ENCODE measurements around the gene DIAPH2. TPM values are rescaled to one million over a fixed set of nuclear protein-coding genes. Genes with fewer than 3 reads are reported as not detected.
"Not testable (repeated sequence)": the region's sequence is repeated elsewhere in the genome, so short reads cannot be mapped to it uniquely, and the experiment has no call there.

The DIAPH2 gene
- polyA plus RNA-seq, 1 donor = 9.5 TPM

DNA sequence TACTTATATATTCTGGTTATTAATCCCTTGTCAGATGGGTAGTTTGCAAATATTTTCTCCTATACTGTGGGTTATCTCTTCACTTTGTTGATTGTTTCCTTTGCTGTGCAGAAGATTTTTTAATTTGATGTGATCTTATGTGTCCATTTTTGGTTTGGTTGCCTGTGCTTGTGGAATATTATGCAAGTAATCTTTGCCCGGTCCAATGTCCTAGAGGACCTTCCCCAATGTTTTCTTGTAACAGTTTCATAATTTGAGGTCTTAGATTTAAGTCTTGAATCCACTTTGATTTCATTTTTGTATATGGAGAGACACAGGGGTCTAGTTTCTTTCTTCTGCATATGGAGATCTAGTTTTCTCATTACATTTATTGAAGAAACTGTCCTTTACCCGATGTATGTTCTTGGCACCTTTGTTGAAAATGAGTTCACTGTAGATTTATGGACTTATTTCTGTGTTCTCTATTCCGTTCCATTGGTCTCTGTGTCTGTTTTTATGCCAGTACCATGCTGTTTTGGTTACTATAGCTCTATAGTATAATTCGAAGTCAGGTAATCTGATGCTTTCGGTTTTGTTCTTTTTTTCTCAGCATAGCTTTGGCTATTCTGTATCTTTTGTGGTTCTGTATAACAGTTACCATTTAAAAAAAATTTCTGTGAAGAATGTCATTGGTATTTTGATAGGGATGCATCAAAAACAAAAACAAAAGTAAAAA is 34.7 kb downstream of the DIAPH2 start:
- no peak for DNase-seq

DNA sequence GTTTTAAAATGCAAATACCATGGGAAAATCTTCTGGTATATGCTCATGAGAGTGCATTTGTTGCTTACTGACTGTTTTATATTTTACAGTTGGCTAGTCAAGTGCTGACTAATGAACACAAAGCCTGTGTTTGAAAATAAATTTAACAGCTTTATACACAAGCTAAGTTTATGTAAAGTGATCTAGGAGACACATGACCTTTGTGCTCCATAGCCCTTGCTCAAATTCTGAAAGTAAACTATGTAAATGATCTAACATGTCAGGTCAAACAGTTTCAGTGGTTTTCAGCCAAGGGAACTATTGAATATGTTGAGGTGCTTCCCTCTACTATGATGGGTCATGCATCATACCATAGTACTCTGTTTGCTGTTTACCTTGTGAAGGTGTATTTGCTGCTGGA is 36.7 kb downstream of the DIAPH2 start:
- no peak for DNase-seq

DNA sequence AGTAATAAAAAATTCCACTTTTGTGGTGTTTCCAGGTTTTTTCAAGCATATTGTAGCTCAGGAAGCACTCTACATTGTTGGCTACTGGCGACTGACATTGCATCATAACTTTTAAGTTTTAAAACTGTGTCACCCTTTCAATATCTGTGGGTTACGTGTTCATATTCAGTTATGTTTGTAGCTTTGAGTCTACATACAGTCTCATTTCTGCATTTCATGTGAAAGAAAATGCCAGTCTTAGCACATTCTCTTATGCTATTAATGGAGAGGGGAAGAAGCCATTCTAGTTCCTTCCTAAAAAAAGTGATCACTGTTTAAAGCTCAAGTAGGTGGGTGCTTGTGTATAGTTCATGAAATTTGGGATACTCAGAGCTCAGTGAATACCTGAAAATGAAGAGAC is 38.1 kb downstream of the DIAPH2 start:
- DNase-seq = no peak

DNA sequence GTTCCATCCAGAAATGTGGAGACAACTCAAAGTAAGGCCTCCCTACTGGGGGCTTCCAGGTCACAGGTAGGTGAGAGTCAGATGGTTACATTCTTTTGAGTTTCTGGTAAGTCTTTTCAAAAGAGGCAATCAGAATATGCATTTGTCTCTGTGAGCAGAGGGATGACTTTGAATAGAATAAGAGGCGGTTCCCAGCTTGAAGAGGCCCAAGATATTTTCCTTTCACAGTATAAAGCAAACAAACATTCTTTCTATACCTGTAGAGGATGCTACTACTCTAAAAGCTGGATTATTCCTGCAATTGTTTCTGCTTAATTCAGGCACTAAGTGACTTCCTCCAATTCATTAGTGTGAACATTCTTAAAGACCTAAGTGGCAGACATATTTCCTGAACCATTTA is 44.4 kb downstream of the DIAPH2 start:
- DNase-seq = no peak

DNA sequence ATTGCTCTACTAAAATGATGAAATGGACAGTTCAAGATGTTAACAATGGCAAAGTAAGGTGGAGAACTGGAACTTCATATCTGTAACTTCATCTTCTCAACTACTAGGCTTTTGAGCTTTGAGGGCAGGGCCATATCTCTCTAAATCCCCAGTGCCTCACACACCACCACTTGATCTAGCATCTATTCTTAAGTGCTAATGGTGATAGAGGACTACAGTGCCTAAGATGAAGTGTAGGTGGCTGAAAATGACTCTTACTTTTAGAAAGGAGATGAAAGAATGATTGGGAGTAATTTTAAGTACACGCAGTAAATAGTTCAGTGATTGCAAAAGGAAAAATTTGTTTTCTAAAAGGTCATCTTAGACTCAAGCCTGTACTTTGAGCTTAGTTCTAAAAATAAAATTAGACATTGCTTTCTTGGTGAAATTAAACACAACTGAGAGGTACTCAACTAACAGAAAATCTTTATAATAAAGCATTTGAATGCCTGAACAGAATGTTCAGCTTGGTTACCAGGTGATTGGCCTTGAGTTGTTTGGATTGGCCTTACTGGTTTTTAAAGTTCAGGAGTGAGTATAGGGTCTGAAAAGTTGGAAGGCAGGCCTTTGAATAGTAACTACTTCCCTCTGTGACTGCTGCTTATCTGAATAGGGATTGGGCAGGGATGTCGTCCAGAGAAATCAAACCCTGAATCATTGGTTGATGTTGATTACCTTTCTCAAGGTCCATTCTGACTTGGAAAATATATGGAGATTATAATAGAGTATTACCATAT is 45.4 kb downstream of the DIAPH2 start:
- DNase-seq = no peak

DNA sequence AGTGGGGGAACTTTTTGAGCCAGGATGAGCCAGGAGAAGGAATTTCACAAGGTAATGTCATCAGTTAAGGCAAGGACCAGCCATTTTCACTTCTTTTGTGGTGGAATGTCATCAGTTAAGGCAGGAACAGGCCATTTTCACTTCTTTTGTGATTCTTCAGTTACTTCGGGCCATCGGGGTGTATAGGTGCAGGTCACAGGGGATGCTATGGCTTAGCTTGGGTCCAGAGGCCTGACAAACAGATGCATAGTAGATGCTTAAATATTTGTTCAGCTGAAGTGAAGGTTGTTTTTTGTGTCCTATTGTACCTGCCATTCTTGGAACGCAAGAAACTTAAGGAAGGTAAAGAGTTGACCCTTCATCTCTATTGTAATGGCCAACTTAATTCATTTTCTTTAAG is 46.4 kb downstream of the DIAPH2 start:
- DNase-seq = not testable (repeated sequence)

DNA sequence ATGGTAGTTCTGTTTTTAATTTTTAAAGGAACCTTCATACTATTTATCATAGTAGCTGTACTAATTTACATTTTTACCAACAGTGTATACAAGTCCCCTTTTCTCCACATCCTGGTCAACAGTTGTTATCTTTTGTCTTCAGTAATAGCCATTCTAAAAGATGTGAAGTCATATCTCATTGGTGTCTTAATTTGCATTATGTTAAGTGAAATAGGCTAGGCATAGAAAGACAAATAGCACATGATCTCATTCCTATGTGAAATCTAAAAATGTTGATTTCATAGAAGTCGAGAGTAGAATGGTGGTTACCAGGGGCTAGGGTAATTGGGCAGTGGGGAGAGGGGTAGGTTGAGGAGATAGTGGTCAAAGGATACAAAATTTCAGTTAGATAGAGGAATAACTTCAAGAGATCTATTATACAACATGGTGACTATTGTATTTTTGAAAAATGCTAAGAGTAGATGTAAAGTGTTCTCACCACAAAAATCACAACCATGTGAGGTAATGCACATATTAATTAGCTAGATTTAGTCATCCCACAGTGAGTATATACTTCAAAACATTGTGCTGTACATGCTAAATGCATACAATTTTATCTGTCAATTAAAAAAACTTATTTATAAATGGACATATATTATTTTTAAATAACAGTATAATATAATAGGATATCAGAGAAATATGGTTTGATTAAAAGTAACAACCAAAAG is 58.9 kb downstream of the DIAPH2 start:
- DNase-seq = no peak

DNA sequence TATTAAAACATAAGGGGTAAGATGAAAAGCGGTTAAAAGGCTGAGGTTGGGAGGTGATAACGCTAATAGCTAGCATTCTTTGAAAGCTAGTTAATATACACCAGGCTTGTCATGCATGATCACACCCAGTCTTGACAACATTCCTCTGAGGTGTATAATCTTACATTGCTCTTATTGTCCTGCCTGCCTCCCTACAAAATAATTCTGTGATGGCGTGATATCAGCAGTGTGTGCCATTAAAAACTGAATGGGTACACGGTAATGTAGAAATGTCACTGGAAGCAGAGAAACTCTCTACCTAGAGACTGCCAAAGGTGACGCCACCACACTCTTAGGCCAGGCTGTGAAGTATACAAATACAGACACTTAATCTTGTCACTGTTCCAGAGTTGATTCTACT is 68.1 kb downstream of the DIAPH2 start:
- no peak for DNase-seq

DNA sequence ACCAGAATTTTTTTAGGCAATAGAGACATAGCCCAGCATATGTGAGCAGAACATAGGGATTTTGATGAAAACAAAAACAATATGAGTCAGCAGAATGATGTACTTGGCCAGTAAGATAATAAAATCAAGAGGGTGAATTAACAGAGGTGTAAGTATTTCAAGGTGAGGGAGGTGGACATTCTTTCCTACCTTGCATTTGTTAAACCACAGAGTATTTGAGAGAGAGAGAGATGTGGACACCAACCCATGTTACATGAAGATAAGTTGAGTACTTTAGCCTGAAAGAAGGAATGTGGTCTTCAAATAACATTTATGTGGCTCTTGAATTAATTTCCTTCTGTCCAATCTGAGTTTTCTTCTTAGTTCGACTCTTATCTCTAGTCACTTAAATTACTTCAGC is 68.6 kb downstream of the DIAPH2 start:
- no peak for DNase-seq

DNA sequence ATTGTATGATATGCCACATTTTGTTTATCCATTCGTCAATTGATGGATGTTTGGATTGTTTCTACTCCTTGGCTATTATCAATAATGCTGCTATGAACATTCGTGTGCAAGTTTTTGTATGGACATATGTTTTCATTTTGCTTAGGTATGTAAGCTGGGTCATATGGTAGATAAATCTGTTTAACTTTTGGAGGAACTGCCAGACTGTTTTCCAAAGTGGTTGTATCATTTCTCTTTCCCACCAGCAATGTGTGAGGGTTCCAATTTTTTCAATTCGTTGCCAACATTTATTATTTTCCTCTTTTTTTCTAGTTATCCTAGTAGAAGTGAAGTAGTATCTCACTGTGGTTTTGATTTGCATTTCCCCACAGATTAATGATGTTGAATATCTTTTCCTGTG is 71.8 kb downstream of the DIAPH2 start:
- DNase-seq = no peak

DNA sequence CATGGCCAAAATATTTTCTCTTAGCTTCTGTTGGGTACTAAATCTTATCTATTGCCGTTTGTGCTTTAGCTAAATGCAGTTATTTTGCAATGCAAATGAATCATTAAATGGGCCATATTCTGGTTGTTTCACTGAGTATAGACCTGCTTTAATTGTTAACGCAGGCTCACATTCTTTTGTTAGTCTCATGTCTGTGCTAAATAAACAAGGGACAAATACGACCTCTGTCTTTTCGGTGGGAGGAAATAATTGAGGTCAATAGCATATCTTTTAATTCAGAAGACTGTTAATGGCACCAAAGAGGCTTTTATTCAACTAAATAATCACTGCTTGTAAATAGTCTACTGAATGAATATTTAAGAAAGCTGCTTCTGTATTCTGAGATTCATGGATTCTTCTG is 76.9 kb downstream of the DIAPH2 start:
- no peak for DNase-seq

DNA sequence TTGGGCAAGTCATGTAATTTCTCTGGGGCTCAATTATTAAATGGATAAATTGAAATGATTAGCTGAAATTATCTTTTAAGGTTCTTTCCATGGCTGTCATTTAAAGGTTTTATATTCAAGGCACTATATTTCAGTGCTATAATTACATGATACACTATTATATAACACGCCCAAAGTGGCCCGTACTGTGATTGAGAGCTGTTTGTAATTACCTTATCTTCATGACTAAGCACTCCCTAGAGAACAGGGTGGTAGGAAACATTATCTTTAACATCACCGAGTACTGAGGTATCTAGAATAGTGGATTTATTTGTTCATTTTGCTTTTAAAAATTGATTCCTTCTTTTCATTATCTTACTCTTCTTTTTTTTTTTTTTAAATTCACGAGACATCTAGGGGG is 79.0 kb downstream of the DIAPH2 start:
- DNase-seq = no peak

DNA sequence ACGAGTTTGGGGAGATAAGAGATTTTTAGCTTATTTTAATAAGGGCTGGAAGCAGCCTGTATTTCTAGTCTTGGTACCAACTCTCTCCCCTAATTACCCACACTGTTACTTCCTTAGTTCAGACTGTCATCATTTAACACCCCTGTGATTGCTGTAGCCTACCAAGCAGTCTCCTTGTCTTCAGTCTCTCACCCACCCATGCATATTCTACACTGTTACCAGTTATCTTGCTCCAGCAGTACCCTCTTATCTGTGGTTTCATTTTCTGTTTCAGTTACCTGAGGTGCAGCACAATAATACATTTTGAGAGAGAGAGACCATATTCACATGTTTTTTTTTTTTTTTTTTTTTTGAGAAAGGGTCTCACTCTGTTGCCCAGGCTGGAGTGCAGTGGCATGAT is 80.2 kb downstream of the DIAPH2 start:
- DNase-seq = no peak

DNA sequence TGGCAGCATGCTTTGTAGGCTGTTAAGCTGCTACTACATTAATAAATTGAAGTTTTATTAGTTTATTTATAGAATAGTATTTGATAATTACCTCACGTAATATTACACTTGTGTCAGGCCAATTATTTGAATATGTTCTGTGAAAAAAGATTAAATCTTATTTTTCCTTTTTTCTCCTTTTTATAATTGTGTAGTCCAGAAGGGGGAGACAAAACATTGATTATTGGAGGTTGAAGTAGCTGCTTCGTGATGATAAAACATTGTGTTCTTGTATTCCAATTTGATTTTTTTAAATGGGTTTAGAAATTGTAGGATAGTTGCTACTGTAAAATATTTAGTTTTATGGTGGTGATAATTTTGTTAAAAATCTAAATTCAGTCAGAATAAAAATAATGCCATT is 85.7 kb downstream of the DIAPH2 start:
- DNase-seq = no peak

DNA sequence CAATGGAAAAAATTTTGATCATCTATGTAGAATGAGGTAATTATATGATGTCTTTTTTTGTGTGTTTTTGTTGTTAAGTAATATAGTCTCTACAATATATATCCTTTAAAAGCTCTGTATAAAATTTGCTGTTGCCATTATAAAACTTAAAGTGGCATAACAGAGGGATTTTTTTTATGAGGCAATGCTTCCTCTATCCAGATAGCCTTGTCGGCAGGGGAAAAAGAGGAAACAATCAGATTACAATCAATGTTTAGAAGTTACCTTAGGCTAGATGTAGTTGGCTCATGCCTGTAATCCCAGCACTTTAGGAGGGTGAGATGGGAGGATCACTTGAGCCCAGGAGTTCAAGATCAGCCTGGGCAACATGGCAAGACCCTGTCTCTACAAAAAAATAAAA is 86.8 kb downstream of the DIAPH2 start:
- no peak for DNase-seq

DNA sequence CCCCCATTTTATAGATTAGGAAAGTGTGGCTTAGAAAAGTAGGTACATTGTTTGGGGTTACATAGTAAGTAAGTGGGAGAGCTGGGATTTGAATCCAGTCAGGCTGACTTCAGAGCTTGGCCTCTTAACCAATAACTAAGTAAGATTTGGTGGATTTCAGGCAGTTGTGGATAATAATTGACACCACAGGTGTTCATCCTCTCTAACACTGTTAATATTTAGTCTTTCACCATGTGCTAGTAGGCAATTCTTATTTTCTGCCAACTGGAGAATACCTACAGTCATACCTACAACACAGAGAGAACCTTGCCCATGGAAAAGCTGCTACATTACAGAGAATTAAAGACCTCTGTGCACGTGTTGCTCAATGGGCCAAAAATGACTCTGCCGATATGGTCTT is 89.5 kb downstream of the DIAPH2 start:
- no peak for DNase-seq

DNA sequence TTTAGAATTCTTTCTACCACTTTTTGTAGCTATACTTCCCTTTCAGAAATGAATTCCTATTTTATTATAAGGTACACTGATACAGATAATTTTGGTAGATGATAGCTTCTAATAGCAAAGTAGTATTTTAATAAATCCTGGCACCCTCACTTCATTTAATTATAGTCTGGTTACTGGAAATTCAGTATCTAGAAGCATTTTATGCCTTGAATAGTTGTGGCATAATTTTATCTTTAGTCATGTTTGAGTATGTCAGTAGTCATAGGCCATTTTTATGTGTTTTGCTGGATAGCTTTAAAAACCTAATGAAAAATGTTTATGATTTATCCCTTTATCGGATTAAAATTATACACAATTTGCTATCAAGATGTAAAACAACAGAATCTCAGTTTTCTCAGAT is 92.3 kb downstream of the DIAPH2 start:
- DNase-seq = no peak

DNA sequence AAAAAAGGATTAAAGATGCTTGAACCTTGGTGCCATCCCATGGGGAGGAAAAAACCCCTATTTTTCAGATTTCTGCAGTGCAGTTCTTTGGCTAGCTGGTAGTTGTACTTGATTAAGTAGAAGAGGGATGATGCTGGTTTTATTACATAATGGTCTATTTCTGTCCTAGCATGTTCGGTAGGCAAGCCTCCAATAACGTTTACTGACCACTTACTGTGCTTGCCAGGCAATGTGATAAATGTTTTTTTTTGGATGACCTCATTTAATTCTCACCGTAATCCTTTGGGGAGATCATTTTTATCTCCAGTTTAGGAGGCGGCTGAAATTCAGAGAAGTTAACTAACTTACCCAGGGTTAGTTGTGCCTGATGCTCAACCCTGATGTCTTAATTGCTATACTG is 106.9 kb downstream of the DIAPH2 start:
- DNase-seq = no peak

DNA sequence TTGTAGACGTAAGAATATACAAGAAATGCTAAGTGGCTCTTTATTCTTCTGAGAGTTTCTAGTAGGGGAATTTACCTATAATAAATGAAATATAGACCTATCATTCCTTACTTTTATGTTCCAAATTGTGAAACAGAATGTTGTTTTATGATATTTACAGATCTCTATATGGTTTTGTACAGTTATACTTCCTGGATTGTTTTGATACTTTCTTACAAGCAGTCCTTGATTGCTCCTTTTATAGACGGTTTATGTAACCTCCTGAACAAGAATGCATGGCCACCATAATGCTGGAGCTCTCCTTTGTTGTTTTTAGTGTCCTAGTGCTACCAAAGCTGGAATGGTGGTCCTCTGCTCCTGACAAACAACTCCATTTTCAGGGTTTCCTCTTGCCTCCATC is 107.4 kb downstream of the DIAPH2 start:
- DNase-seq = no peak

DNA sequence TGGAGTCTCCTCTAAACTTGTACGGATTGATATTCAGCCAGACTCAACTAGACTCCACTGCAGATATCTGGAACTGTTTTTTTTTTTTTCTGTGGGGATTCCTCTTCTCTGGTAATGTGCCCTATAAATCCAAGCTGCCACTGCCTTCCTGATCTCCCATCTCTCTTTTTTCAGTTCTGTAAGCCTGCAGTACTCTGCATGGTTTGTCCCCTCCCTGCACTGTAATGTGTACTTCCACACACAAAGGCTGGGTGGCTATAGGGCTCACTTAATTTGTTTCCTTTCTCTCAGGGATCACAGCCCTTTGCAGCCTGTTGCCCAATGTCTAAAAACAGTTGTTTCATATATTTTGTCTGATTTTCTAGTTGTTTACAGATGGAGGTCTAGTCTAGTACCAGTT is 114.3 kb downstream of the DIAPH2 start:
- DNase-seq = no peak

DNA sequence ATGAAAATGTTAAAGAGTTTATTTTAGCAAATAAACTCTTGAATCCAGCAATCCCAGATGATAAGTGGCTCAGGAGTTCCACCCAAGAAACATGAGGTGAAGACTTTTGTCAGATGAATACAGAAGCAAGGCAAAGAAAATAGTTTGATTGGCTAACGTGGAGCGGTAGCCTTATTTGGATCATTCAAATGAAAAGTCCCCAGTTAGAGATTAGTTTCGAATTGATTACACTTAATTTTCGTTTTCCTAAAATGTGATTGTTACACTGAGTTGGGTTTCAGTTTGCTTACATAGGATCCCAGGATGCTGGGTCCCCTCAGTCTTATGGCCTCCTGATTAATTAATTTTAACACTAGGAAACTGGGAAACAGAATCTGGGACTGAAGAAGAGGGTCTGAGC is 122.7 kb downstream of the DIAPH2 start:
- DNase-seq = no peak

DNA sequence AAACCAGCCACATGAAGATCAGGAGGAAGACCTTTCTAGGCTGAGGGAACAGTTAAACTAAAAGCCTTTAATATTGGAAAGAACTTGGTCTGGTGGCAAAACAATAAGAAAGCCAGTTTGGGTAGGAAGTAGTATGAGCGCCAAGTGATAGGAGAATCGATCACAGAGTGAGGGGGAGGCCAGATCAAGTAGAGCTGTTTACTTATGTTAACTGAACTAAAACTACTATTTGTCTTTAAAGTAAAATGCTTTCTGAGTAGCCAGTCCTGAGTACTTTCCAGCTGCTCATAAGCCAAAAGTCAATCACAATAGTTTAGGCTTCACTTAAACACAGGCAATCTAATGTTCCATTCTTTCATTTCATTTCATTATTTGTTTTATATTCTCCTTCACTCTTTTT is 136.3 kb downstream of the DIAPH2 start:
- DNase-seq = no peak

DNA sequence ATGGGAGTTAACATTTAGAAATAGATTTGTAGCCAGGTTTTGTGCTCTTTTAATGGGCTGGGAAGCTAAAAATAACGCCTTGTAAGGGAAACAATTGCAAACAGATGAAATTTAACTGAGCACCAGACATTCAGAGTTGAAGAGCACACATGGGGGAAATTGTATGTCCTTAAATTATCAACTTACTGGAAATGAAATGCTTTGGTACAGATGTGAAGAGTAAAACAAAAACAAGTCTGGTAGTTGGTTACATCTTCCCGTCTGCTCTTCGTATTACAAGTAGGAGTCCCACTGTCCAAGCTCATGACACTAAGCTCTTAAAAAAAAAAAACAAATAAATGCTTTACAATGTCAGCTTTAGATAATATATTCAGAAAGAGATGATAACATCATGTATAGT is 139.5 kb downstream of the DIAPH2 start:
- no peak for DNase-seq

DNA sequence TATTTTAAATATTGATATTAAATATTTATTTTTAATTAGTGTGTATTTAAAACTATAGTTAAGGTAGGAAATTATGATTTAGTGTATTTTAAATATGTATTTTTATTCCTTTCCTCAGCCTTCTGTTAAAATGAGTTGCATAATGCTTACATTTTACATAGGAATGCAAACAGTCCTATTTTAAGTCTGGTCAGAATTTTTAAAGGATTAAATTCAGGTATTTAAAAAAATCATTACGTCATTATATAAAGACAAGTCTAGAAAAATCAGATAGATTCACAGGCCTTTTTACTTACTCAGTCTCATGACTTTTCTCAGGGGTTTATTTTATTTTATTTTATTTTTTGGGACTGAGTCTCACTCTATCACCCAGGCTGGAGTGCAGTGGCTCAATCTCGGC is 148.7 kb downstream of the DIAPH2 start:
- no peak for DNase-seq

Data from hindlimb muscle (tissue), 1 donor.